GM18511 (cell line): ENCODE data around the gene SP5.
"Not testable (repeated sequence)": the region's sequence is repeated elsewhere in the genome, so short reads cannot be mapped to it uniquely, and the experiment has no call there.

Experiments
- ATAC-seq: cut with Tn5 transposase; IDR thresholded peaks from one replicate; pipeline ENCODE4 v1.9.1; 2021; ENCODE audit warnings: mild to moderate bottlenecking, moderate library complexity; ENCODE audit not compliant: unreplicated experiment

The SP5 gene

DNA sequence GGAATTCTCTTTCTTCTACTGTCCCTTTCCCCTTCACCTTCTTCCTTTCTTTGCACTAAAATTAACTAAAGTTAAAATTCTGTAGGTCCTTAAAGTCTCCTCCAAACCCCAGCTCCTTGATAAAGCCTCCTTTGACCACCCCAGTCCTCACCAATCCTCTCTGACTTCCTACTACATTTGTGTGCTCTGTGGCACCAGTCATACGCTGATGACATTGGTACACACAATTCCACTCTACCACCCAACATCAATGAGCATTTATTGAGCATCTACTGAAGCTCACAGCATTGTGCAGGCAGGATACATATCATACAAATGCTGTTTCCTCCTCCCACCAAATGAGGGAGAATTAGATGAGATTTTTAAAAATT, 4.5 kb upstream of the SP5 start:
- ATAC-seq, result no peak

DNA sequence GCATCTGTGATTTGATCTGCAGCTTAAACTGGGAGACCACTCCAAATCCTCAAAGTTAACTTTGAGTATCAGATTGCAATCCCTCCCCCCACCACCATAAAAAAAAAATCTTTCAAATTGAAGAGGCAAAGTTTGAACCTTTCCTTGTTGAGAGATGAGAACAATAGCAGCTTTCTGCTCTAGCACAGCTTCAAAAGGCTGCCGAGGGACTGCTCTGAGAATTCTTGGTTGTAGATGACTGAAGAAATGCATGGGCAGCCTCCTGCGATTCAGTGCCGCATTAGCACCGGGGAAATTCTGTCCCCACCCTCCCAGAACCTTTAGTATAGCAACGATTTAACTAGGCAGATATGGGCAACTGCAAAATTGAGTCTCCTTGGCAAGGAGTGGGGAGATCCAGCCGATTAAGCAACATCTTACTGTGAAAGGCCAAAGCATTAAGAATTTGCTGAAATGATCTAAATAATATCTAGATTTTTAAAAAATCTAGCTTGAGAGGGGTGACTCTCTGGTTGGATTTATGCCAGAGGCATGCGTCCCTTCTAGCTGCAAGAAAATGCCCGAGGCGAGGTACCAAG, 3.9 kb upstream of the SP5 start:
- ATAC-seq, result no peak

DNA sequence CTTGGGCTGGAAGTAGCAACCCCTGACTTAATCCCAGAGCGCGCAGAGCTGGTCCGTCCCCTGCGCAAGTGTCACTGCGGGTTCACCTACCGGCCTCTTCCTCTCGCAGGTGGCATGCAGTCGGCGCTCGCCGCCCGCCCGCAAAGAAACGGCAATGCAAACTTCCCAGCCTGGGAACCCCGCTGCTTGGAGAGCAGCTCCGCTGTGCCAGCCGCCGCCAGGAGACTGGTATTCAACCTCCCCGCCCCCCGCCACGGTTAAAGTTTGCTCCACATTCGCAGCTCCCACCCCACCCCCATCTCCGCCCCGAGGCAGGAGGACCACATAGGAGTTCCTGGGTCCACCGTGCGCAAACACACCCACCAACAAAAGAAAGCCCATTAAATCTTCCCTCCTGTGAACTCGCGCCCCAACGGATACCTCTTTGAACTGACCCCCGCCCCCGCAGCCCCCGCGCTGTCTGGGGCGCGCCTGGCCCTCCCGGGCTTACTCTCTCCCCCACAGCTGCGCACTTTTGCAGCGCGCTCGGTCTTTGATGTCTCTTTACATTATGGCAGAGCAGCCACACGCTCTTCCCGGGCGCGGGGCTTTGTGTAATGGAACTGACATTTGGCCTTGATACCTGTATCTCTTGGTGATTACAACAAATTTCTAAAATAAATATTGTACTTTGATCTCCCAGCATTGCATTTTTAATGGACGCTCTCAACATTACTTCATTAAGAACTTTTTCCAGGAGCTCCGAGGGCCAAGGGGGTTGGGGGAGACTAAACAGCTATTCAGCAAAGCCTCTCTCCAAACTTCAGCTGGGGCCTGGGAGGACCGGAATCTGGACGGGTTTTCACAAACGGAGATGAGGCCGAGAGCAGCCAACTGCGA, 3.1 kb upstream of the SP5 start:
- no peak for ATAC-seq

DNA sequence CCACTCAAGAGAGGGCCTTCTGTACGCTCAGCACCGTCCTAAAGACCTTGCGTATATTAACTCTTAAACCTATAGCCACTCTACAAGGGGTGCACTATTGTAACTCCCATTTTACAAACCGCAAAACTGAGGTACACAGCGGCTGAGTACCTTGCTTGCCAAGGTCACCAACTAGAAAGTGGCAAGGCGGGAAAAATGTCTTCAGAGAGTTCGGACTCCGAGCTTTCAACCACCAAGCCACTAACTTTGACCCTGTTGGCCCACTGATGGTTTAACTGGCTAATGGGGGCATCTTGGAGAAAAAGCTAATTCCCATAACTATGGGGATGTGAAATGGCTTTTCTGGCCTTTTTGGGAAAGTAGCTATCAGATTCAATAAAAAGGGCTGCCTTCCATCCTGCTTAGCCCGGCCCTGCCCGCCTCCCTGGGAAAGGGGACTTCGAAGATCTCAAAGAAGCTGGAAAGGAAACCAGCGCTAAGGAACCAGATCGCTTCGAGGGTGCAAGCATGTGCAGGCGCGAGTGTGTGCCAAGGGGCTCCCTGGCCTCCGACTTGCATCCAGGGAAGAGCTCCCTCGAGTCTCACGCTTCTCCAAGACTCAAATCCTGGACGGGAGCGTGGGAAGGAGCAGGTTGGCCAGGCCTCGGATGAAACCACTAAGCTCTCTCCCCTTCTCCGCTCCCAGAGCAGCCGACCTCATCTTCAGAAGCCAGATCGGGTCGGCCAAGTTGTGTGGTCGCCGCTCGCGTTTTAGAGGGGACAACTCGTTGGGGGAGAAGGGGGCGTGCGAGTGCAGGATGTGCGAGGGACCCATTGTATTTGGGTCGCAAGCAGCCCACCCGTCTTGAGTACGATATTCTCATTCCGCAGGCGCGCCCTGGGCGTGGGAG, 2.2 kb upstream of the SP5 start:
- no peak for ATAC-seq

DNA sequence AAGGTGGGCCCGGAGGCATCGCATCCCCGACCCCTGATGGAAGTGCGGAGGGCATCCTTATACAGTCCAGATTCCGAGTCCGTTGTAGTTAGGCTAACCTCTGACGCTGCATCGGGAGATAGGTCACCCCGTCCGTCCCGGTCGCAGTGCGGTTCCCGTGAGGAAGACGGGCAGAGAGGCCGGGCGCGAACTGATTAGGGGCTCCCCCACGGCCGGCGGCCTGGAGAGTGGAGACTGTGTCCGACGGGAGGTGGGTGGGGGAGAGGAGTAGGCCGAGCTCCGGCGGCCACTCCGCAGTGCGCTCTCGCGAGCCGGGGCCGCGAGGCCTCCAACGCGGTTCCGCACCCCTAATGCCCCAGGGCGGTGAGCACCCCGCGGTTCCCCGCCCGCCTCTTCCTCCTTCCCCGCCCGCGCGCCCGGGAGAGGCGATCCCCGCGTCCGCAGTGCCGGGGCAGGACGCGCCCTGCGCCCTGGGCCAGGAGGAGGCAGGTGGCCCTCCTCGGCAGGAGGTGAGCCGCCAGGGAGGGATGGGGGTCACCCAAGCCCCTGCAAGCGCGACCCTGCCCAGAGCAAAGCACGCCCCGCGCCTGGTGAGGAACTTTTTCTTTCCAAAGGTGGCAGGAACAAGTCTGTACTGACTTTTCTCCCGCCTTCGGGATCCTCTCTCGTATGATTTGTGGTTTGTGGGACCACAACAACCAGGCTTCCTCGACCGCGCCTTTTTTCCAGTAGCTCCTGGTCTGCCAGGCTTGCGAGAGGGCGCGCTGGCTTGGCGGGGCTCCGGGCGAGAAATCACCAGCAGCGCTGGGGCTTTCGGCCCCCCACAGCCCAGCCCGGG, 1.4 kb upstream of the SP5 start:
- no peak for ATAC-seq

DNA sequence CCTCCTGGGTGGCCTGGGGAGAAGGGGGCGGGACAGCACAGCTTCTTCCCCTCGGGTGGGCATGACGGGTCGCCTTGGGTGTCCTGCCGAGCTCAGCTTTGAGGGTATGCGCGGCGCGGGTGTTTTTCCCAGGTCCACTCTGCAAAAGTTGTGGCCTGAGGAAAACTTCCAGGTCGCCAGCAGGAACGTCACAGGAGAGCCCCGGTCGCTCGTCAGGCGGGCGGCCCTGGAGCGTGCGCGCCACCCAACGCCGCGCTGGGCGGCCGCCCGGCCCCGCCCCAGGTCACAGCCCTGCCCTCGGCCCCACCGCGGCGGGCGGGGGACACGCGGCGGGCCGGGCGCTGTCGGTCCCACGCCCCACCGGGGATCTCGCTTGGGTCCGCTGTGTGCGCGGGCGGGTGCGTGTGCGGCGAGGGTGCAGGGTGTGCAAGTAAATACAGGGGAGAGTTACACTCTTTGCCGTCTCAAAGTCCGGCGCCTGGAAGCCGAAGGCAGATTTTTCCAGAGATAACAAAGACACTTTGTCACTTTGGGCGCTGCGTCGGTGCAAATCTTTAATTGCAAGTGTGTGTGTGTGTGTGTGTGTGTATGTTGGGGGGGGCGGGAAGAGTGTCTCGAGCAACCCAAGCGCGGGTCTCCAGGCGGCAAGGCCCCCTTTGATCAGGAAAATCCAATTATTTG, 616 bp upstream of the SP5 start:
- ATAC-seq, result no peak

DNA sequence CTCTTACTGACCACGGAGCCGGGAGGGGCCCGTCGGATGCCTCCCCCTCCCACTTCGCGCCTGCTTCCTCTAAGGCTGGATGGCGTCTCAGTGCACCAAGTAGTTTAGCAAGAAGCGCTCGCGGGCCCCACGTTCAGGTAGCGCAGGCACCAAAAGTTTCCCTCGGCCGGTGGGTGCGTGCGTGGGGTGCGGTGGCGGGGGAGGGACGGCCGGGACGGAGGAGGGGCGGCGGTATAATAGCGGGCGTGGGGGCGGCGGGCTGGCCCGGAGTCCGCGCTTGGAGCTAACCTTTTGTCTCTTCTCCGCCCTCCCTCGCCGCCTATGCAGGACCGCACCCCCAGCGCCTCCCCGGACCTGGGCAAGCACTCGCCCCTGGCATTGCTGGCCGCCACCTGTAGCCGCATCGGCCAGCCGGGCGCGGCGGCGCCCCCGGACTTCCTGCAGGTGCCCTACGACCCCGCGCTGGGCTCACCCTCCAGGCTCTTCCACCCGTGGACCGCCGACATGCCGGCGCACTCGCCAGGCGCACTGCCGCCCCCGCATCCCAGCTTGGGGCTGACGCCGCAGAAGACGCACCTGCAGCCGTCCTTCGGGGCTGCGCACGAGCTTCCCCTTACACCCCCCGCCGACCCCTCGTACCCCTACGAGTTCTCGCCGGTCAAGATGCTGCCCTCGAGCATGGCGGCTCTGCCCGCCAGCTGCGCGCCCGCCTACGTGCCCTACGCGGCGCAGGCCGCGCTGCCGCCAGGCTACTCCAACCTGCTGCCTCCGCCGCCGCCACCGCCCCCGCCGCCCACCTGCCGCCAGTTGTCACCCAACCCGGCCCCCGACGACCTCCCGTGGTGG, 1.0 kb downstream of the SP5 start:
- no peak for ATAC-seq

DNA sequence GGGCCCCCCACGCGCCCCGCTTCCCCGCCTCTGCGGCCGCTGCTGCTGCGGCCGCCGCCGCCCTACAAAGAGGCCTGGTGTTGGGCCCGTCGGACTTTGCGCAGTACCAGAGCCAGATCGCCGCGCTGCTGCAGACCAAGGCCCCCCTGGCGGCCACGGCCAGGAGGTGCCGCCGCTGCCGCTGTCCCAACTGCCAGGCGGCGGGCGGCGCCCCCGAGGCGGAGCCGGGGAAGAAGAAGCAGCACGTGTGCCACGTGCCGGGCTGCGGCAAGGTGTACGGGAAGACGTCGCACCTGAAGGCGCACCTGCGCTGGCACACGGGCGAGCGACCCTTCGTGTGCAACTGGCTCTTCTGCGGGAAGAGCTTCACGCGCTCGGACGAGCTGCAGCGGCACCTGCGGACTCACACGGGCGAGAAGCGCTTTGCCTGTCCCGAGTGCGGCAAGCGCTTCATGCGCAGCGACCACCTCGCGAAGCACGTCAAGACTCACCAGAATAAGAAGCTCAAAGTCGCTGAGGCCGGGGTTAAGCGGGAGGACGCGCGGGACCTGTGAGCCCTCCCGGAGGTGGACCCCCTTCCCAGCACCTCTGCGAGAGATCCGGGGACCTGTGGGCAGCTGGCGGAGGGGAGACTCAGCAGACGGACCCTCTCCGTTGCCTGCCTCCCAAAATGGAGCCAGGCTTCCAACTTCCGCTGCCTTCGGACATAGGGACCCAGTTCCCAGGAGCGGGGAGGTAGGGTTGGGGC, 1.9 kb downstream of the SP5 start:
- no peak for ATAC-seq

DNA sequence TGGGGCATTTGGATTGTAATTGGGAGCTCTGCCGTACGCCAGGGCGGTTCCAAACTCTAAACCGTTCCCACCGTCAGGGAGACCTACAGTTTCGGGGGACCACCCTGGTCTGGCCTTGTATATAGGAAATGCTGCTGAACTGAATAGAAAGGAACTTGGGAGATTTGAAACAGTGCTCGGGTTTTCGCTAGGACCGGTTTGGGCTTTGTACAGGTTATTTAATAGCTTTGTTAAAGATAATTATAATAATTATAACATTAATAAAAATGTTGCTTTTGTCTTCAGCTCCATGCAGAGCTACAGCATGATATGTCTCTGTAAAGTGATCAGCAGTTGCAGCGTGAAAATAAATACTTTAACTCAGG, 2.4 kb downstream of the SP5 start:
- ATAC-seq, result no peak

DNA sequence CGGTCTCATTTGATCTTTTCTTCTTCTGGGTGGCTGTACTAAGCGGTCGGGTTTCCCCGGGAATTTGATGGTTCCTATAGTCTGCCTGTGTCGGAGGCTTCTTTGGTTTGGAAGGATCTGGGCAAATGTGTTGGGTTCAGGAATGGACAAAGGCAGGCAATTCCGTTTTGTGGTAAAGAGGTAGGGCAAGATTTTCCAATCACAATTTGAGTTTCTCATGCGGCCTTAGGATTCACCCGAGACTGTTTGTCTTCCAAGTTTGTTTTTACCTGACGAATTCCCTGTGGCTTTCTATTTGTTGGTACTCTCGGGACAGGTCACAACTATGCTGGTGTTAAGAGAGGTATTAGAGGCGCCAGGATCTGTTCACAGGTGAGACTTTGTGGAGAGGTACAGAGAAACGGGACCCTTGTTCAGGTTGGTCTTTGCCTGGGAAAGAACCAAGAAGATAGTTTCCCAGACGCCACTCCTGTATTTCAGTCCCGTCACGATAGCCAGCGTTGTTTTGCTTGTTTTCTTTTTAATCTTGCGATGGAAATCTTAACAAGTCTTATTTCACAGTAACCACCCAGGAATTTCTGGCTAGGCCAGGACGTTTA, 3.0 kb downstream of the SP5 start:
- ATAC-seq, result no peak

DNA sequence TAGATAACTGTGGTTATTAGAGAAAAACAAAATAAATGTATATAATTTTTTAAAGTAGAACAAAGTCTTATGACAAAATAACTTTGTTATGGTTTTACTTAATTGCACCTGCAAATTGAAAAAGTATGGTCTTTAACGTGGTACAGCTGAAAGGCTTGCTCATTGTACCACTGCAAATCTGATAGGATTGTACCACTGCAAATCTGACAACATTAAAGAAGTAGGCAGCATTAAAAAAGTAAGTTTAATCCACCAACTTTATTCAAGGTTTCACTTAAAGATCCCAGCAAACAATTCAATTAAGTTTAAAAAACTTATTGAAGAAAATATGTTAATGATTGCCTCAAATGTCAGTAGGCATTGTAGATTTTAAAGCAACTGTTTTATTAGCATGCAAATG, 4.7 kb downstream of the SP5 start:
- no peak for ATAC-seq

DNA sequence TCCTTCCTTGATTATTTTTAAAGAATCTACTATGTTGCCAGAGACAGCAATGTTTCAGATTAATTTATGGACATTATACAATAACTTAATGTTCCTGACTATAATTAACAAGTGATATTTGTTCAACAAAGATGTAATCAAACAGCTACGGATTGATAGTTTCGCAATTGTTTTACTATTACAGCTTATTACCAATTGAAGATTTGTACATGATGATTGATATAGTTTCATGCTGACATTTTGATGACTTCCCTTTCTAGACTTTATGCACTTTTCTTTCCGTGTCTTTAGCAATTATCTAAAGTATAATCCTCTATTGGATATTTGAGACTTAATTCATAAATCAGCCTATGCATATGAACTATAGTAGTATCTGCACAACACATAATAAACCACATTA, 6.5 kb downstream of the SP5 start:
- no peak for ATAC-seq

DNA sequence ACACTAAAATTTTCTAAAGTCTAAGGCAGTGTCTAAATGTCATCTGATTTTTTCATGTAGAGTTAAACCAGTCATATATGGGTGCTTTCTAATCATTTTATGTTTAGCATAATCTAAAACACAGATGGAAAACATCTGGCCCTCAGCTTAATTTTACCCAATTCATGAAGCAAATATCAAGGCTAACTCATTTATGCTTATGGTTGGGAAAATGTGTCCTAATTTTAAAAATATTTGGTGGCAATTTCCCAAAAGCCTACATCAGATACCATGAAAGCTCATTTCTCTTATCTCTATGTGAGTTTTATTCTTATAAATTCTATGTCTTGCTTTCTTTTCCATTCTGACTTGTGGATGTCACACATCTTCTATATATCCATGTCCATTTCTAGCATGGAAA, 7.2 kb downstream of the SP5 start:
- ATAC-seq, result no peak

DNA sequence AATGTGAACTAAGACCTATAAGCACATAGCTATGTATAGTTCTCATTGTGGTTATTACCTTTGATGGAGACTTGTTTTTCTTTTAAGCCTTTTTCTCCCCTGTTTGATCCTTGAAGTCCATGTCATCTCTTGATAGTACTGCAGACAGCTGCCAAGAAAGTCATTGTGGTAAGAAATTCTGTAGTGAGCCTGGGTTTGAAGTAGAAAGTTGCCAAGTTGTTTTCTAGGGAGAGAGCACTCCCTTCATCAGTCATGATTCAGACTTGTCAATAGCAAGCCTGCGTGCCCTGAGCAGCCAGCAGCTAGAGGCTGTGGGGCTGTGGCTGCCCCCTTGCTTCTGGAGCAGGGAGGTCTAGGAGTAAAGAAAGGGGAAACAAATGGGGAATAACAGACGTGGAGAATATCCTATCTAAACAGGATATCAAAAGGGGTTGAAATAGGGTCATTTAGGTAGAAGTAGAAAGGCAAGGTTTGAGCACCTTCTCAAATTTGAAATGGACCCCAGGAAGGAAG, 8.4 kb downstream of the SP5 start:
- ATAC-seq, result no peak

DNA sequence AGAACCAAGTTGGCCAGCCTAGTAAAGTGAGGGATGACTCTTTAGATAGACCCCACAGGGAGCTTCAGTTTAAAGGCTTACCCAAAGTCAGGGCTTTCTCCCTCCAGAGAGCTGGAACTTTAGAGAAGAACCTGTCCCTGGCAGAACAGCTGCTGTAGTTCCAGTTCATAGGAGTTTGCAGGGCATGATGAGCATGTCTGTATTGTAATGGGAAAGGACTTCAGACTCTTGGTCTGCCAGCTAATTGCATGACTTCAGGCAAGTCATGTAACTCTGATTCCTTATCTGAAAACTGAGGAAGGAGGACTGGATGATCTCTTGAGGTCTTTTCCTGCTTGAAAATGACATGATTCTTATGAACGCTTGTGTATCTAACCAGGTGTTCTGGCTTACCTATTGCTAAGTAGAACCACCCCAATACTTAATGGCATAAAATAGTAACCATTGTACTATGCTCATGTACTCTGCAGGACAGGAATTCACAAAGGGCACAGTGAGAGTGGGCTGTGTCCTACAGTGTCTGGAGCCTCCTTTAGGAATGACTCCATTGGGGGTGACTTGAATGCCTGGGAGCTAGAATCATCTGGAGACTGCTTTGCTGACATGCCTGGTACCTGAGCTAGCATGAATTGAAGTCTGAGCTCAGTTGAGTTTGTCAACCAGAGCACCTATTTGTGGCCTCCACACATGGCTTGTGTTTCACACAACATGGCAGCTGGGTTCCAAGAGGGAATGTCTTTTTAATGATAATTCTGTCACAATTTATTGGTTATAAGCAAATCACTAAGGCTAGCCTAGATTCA, 18.9 kb downstream of the SP5 start:
- no peak for ATAC-seq

DNA sequence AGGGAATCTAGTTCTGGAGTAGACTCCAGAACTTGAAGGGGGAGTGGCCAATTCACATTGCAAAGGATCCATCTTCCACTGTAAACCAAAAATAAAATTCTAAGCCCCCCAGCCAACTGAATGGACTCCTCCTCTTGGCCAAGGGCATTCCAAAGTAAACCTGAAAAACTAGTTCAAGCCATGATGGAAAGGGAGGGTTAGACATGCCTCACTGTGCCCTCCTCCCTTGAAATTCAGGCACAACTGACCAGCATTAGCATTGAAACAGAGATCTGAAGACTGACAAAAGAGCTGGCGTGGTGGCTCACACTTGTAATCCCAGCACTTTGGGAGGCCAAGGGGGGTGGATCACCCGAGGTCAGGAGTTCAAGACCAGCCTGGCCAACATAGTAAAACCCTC, 19.5 kb downstream of the SP5 start:
- ATAC-seq, result not testable (repeated sequence)

DNA sequence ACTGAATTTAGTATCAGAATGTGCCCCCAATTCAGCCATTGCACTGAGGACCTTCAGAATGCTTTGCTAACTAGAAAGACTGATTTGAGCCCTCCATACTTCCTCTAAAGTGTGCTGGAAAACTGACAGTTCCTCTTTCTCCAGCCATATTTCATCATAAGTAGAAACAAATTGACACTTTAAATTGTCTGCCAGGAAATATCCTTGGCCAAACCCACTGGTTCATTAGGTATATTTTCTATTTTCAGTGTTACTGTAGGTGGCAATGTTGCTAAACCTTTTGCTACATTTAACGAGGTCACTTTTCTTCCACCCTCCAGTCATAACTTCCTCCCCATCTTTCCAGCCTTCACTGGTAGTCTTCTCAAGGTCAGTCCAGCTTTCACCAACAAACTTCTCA, 21.5 kb downstream of the SP5 start:
- ATAC-seq, result no peak
